Measurements from ENCODE around the gene ENTPD1. TPM values are rescaled to one million over a fixed set of nuclear protein-coding genes. Genes with fewer than 3 reads are reported as not detected.

ENTPD1 gene, protein sequence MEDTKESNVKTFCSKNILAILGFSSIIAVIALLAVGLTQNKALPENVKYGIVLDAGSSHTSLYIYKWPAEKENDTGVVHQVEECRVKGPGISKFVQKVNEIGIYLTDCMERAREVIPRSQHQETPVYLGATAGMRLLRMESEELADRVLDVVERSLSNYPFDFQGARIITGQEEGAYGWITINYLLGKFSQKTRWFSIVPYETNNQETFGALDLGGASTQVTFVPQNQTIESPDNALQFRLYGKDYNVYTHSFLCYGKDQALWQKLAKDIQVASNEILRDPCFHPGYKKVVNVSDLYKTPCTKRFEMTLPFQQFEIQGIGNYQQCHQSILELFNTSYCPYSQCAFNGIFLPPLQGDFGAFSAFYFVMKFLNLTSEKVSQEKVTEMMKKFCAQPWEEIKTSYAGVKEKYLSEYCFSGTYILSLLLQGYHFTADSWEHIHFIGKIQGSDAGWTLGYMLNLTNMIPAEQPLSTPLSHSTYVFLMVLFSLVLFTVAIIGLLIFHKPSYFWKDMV
- total RNA-seq (2022) (not detected in 2 replicates), Bru-seq, nascent RNA (percentile 2 among the genes with signal in this experiment), BruChase-seq, experiment 1, labeled RNA remaining after a 6-hour chase (percentile 3 among the genes with signal in this experiment), BruChase-seq, experiment 2, labeled RNA remaining after a 2-hour chase (percentile 7 among the genes with signal in this experiment)
- long read RNA-seq = 0 reads

DNA sequence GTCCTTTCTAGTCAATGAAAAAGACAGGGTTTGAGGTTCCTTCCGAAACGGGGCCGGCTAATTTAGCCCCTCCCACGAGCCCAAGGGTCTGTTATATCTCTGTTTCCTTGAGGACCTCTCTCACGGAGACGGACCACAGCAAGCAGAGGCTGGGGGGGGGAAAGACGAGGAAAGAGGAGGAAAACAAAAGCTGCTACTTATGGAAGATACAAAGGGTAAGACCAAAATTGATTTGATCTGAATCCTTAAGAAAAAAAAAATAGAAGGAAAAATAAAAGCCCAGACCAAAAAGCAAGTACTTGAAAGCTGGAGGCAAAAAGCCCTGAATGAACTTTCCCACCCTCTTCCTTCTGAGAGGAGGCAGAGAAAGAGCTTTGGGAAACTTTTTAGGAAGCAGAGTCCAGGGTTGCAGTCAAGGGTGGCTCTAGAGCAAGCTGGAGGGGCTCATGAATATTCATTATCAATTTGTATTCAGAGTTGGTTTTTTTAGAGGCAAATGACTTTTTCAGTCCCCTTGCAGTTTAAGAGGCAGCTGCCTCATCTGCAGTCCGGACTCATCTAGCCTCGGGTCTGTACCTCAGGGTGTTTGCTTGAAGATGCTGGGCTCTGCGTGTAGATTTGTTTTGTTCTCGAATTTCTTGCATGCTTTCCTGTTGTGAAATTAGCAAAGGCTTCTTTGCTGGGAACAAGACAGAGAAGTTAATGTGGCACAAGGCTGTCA, at the start of gene ENTPD1:
Gene ENTPD1, plus strand, starts transcription at position 123 of the 721 bp plus-strand sequence. Its CDS starts 77 bp downstream, at position 200.
- DNase-seq (ENCODE audit: unreplicated experiment) = peak; percentile 32
- no peaks in the 10 kb centered on the region for H3K36me3 Mint-ChIP-seq (ENCODE audit: insufficient read depth, unreplicated experiment)
- H3K4me3 Mint-ChIP-seq (ENCODE audit: unreplicated experiment) = no peak within 1 kb of the TSS
- peaks cover 9% of the 10 kb centered on the region for H3K4me1 Mint-ChIP-seq (ENCODE audit: insufficient read depth, unreplicated experiment)
- H3K9me3 Mint-ChIP-seq (ENCODE audit: unreplicated experiment) = peaks cover 10% of the 10 kb centered on the region
- H3K27me3 Mint-ChIP-seq (ENCODE audit: insufficient read depth, unreplicated experiment) = no peaks in the 10 kb centered on the region
- POLR2A ChIA-PET = interaction anchor here (0.9 kb wide), 1 partner anchor 27 kb away, joined by 4 read pairs; no protein-coding TSS in a partner anchor
- no TSS peak for BruUV-seq (replicated peaks)
- intact Hi-C loops (cut with micrococcal nuclease) = no loop called here
- CTCF ChIA-PET = interaction anchor here (1.8 kb wide), 1 partner anchor 62 kb away, joined by 4 read pairs; the partner anchor contains the start of gene TCTN3
- TF ChIP-seq, protein P1, sequence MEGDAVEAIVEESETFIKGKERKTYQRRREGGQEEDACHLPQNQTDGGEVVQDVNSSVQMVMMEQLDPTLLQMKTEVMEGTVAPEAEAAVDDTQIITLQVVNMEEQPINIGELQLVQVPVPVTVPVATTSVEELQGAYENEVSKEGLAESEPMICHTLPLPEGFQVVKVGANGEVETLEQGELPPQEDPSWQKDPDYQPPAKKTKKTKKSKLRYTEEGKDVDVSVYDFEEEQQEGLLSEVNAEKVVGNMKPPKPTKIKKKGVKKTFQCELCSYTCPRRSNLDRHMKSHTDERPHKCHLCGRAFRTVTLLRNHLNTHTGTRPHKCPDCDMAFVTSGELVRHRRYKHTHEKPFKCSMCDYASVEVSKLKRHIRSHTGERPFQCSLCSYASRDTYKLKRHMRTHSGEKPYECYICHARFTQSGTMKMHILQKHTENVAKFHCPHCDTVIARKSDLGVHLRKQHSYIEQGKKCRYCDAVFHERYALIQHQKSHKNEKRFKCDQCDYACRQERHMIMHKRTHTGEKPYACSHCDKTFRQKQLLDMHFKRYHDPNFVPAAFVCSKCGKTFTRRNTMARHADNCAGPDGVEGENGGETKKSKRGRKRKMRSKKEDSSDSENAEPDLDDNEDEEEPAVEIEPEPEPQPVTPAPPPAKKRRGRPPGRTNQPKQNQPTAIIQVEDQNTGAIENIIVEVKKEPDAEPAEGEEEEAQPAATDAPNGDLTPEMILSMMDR (IDR thresholded peaks at IDR 0.05; ENCODE audit: unreplicated experiment) = no peak
- H3K27ac Mint-ChIP-seq (ENCODE audit: low read depth, unreplicated experiment) = no peak within 1 kb of the TSS

DNA sequence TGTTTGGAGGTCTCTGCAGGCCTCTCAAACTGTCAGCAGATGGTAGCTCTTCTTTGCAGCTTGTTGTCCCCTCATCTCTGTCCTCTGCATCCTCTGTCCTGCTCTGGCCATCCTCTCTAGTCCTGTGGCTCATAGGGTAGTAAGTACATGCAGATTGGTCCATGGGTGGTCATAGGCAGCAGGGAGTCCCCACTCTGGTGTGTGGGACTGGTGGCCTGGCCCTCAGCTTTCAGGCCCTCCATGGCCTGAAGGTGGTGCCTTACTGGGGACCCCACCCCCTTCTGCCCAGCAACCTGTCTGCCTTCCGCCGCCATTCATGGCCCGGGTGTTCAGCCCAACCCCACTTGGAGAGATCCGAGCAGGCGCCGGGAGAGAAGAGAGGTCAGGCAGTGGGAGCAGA, 49.4 kb upstream of the ENTPD1 start:
- ChIA-PET CTCF (interaction anchor here (0.6 to 3.6 kb wide), 5 partner anchors 12 to 1892 kb away, joined by 3 to 26 read pairs (median 3); partner anchors contain the start of gene TCTN3), POLR2A (no interaction called here)
- Mint-ChIP-seq H3K27ac (ENCODE audit: low read depth, unreplicated experiment) (no peak overlapping the region), H3K4me1 (ENCODE audit: insufficient read depth, unreplicated experiment) (peaks cover 6% of the 10 kb centered on the region), H3K27me3 (ENCODE audit: insufficient read depth, unreplicated experiment) (no peaks in the 10 kb centered on the region), H3K9me3 (ENCODE audit: unreplicated experiment) (no peaks in the 10 kb centered on the region), H3K36me3 (ENCODE audit: insufficient read depth, unreplicated experiment) (no peaks in the 10 kb centered on the region), H3K4me3 (ENCODE audit: unreplicated experiment) (no peak overlapping the region)
- intact Hi-C loops (cut with micrococcal nuclease) = no loop called here
- TF ChIP-seq, protein P1 (IDR thresholded peaks at IDR 0.05; ENCODE audit: unreplicated experiment) = no peak
- BruUV-seq (replicated peaks) = no TSS peak
- no peak for DNase-seq (ENCODE audit: unreplicated experiment)

DNA sequence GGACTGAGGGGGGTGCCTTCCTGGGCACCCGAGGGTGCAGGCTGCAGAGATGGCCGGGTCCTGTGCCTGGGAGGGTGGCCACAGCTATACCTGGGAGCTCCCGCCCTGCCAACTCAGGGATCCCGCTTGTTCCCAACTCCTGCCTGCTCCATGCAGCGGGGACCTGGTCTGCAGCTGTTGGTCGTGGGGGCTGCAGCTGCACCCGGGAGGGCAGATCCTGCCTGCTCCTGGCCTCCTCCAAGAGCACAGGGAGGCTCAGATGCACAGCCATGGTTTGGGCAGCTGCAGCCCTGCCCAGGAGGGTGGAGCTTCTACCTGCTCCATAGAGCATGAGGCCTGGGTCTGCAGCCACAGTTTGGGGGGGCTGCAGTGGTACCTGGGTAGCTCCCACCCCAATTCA, 49.0 kb upstream of the ENTPD1 start:
- no peak overlapping the region for H3K4me3 Mint-ChIP-seq (ENCODE audit: unreplicated experiment)
- no peak overlapping the region for H3K27ac Mint-ChIP-seq (ENCODE audit: low read depth, unreplicated experiment)
- BruUV-seq (replicated peaks) = no TSS peak
- H3K9me3 Mint-ChIP-seq (ENCODE audit: unreplicated experiment) = no peaks in the 10 kb centered on the region
- TF ChIP-seq, protein P1 (IDR thresholded peaks at IDR 0.05; ENCODE audit: unreplicated experiment) = no peak
- DNase-seq (ENCODE audit: unreplicated experiment) = no peak
- no peaks in the 10 kb centered on the region for H3K36me3 Mint-ChIP-seq (ENCODE audit: insufficient read depth, unreplicated experiment)
- POLR2A ChIA-PET = no interaction called here
- intact Hi-C loops (cut with micrococcal nuclease) = no loop called here
- peaks cover 6% of the 10 kb centered on the region for H3K4me1 Mint-ChIP-seq (ENCODE audit: insufficient read depth, unreplicated experiment)
- CTCF ChIA-PET = interaction anchor here (0.6 to 3.6 kb wide), 6 partner anchors 10 to 1892 kb away, joined by 3 to 26 read pairs (median 3); partner anchors contain the start of gene TCTN3
- H3K27me3 Mint-ChIP-seq (ENCODE audit: insufficient read depth, unreplicated experiment) = no peaks in the 10 kb centered on the region
